ENCODE data around the gene ADAMTSL1. TPM values are rescaled to one million over a fixed set of nuclear protein-coding genes. Genes with fewer than 3 reads are reported as not detected.

ADAMTSL1 gene
- total RNA-seq, 1 experiment from 2014 or later, result 1.2 TPM

DNA sequence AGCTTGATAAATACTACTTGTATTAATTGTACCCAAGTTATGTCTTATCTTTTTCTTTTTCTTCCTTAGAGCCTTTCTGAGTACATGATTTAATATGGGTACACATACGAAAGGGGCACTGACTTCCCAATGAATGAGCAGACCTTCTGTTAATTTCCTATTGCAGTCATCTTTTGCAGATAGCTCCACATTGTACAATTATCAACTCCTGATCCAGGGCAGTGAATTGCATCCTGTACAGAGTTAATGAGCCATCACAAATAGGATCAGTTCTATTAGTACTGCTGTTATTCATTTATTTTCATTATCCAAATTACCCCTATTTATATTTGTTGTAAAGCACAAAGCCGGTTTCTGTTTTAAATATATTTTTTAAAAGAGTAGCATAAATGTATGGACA lies 105.6 kb downstream of the ADAMTSL1 start:
- H3K56ac ChIP-seq (ENCODE audit: insufficient read length, low read depth, low read length), result no peak overlapping the region
- no peak overlapping the region for H4K8ac ChIP-seq (replicated peaks; ENCODE audit: insufficient read length, low read depth, low read length)
- TF ChIP-seq, protein P1, sequence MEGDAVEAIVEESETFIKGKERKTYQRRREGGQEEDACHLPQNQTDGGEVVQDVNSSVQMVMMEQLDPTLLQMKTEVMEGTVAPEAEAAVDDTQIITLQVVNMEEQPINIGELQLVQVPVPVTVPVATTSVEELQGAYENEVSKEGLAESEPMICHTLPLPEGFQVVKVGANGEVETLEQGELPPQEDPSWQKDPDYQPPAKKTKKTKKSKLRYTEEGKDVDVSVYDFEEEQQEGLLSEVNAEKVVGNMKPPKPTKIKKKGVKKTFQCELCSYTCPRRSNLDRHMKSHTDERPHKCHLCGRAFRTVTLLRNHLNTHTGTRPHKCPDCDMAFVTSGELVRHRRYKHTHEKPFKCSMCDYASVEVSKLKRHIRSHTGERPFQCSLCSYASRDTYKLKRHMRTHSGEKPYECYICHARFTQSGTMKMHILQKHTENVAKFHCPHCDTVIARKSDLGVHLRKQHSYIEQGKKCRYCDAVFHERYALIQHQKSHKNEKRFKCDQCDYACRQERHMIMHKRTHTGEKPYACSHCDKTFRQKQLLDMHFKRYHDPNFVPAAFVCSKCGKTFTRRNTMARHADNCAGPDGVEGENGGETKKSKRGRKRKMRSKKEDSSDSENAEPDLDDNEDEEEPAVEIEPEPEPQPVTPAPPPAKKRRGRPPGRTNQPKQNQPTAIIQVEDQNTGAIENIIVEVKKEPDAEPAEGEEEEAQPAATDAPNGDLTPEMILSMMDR (conservative IDR thresholded peaks at IDR 0.05), result no peak
- no peak overlapping the region for H3T11ph ChIP-seq (ENCODE audit: low read length)
- no peak overlapping the region for H2BK15ac ChIP-seq (ENCODE audit: low read depth, low read length)
- H3K27ac ChIP-seq (ENCODE audit: insufficient read length, low read depth, low read length), result no peak overlapping the region
- no peaks in the 10 kb centered on the region for H3K4me1 Mint-ChIP-seq
- no peak overlapping the region for H3K27ac Mint-ChIP-seq
- H4K5ac ChIP-seq (ENCODE audit: insufficient read length, low read depth, low read length), result no peak overlapping the region
- no peaks in the 10 kb centered on the region for H3K27me3 ChIP-seq (ENCODE audit: insufficient read depth, low read length)
- no peak overlapping the region for H3K14ac ChIP-seq (ENCODE audit: insufficient read depth, low read length)
- no peak overlapping the region for H2BK20ac ChIP-seq (ENCODE audit: low read depth, low read length, poor library complexity, severe bottlenecking)
- no peak overlapping the region for H2BK5ac ChIP-seq (ENCODE audit: insufficient read length, low read length)
- H2AFZ ChIP-seq (ENCODE audit: low read length), result no peak overlapping the region
- H3K23me2 ChIP-seq (ENCODE audit: insufficient read length, low read depth, low read length, poor library complexity, severe bottlenecking), result no peaks in the 10 kb centered on the region
- H3K36me3 Mint-ChIP-seq (ENCODE audit: insufficient read depth in 1 of 3, low read depth in 3 of 3), result peaks cover 0 to 4% (median 0%) of the 10 kb centered on the region in 3 experiments; a peak in 2 of 7 replicates
- no peak overlapping the region for H2AK5ac ChIP-seq (ENCODE audit: insufficient read length, low read length)
- no peak overlapping the region for H4K91ac ChIP-seq (ENCODE audit: insufficient read length, low read depth, low read length)
- no peaks in the 10 kb centered on the region for H3K79me2 ChIP-seq (ENCODE audit: insufficient read depth, low read length)
- H3K4me1 ChIP-seq (ENCODE audit: insufficient read depth, low read length), result no peaks in the 10 kb centered on the region
- no peak overlapping the region for H3K4me3 Mint-ChIP-seq
- no peak overlapping the region for H3K18ac ChIP-seq (ENCODE audit: insufficient read length, low read depth, low read length)
- no peak overlapping the region for H3K9ac ChIP-seq (ENCODE audit: extremely low read depth, insufficient read length, low read length)
- DNase-seq, result no peak
- H2BK120ac ChIP-seq (ENCODE audit: low read depth, low read length, poor library complexity, severe bottlenecking), result no peak overlapping the region
- H3K9me3 Mint-ChIP-seq, result no peaks in the 10 kb centered on the region
- H3K27me3 Mint-ChIP-seq (ENCODE audit: low read depth), result no peaks in the 10 kb centered on the region
- no CpG with 5 or more reads among the region's 2 CpGs for WGBS (ENCODE audit: extremely low coverage, insufficient read length, low lambda C conversion rate)
- no peak overlapping the region for H2BK12ac ChIP-seq (ENCODE audit: insufficient read length, low read depth, low read length)
- H3K4ac ChIP-seq (ENCODE audit: low read depth, low read length), result no peak overlapping the region
- no peaks in the 10 kb centered on the region for H3K9me3 ChIP-seq (ENCODE audit: control insufficient read depth, low read depth, low read length)
- no peaks in the 10 kb centered on the region for H3K79me1 ChIP-seq (ENCODE audit: insufficient read depth, low read depth, low read length, poor library complexity, severe bottlenecking)
- no peaks in the 10 kb centered on the region for H4K20me1 ChIP-seq (ENCODE audit: control insufficient read depth, insufficient read depth, insufficient read length)
- H3K4me2 ChIP-seq (ENCODE audit: insufficient read depth, insufficient read length, low read length), result no peak overlapping the region
- no peak overlapping the region for H3K23ac ChIP-seq (ENCODE audit: insufficient read length, low read depth, low read length)

All from H9 (cell line).